GM12874 (cell line): ENCODE measurements around the gene UBE2S.

ENCODE experiments used
- CTCF ChIP-seq: IDR thresholded peaks from 2 replicates; pipeline ENCODE4 v1.5.1; 2011; ENCODE audit warnings: low read depth, mild to moderate bottlenecking, control low read depth, low read length, moderate library complexity; ENCODE audit not compliant: insufficient read depth

UBE2S gene

GRCh38 chr19:55350620-55351315, 56.8 kb downstream of the UBE2S start:
- TF ChIP-seq CTCF: no peak
